ENCODE data around the gene NUBP2.

NUBP2 gene

DNA sequence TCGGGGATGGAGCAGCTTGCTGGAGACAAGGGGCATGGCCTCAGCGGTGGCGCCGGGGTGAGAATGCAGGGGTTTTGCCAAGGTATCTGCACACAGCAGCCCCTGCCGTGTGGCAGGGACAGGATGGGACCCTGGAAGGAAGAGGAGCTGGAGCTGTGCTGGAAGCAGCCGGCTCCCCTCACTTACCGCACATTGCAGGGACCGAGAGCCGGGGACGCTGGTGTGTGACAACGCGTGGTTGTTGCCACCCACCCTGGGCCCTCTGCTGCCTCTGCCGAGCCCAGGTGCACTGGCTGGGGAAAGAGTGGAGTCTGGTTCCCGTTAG, 3.0 kb downstream of the NUBP2 start:
- Histone ChIP-seq H3K4me3 (replicated peaks; ENCODE audit: low read depth, low read length) (no peak overlapping the region), H3K36me3 (ENCODE audit: control insufficient read depth, insufficient read depth, low read length) (peaks cover 13% of the 10 kb centered on the region), H3K27me3 (replicated peaks; ENCODE audit: control insufficient read depth, insufficient read depth, low read length) (no peaks in the 10 kb centered on the region)
- DNase-seq (ENCODE audit: extremely low read depth, insufficient read length): peak; percentile 6
- TF ChIP-seq, protein P1, sequence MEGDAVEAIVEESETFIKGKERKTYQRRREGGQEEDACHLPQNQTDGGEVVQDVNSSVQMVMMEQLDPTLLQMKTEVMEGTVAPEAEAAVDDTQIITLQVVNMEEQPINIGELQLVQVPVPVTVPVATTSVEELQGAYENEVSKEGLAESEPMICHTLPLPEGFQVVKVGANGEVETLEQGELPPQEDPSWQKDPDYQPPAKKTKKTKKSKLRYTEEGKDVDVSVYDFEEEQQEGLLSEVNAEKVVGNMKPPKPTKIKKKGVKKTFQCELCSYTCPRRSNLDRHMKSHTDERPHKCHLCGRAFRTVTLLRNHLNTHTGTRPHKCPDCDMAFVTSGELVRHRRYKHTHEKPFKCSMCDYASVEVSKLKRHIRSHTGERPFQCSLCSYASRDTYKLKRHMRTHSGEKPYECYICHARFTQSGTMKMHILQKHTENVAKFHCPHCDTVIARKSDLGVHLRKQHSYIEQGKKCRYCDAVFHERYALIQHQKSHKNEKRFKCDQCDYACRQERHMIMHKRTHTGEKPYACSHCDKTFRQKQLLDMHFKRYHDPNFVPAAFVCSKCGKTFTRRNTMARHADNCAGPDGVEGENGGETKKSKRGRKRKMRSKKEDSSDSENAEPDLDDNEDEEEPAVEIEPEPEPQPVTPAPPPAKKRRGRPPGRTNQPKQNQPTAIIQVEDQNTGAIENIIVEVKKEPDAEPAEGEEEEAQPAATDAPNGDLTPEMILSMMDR (IDR thresholded peaks at IDR 0.05; ENCODE audit: insufficient read depth, low read length, poor library complexity, severe bottlenecking): no peak

- Histone ChIP-seq H3K27me3 (replicated peaks; ENCODE audit: control insufficient read depth, insufficient read depth, low read length) (no peaks in the 10 kb centered on the region), H3K36me3 (ENCODE audit: control insufficient read depth, insufficient read depth, low read length) (peaks cover 13% of the 10 kb centered on the region), H3K4me3 (replicated peaks; ENCODE audit: low read depth, low read length) (no peak overlapping the region)
- DNase-seq (ENCODE audit: extremely low read depth, insufficient read length): peak; percentile 15
- TF ChIP-seq, protein P1 (IDR thresholded peaks at IDR 0.05; ENCODE audit: insufficient read depth, low read length, poor library complexity, severe bottlenecking): no peak
Observed at GRCh38 chr16:1786242-1787055, 3.7 kb downstream of the NUBP2 start.

DNA sequence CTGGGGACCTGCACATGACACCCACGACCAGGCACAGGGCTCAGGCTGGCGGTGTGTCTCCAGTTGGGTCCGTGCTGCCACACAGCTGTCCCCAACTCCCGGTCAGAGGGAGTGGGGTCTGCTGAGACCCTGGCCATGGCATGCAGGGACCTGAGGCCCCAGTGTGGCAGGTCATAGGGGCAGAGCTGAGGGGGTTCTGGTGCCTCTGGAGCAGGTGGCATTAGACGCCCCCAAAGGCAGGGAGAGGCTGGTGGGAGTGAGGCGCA, 4.2 kb downstream of the NUBP2 start:
- peaks cover 13% of the 10 kb centered on the region for H3K36me3 ChIP-seq (ENCODE audit: control insufficient read depth, insufficient read depth, low read length)
- no peak for DNase-seq (ENCODE audit: extremely low read depth, insufficient read length)
- TF ChIP-seq, protein P1 (IDR thresholded peaks at IDR 0.05; ENCODE audit: insufficient read depth, low read length, poor library complexity, severe bottlenecking): no peak

DNA sequence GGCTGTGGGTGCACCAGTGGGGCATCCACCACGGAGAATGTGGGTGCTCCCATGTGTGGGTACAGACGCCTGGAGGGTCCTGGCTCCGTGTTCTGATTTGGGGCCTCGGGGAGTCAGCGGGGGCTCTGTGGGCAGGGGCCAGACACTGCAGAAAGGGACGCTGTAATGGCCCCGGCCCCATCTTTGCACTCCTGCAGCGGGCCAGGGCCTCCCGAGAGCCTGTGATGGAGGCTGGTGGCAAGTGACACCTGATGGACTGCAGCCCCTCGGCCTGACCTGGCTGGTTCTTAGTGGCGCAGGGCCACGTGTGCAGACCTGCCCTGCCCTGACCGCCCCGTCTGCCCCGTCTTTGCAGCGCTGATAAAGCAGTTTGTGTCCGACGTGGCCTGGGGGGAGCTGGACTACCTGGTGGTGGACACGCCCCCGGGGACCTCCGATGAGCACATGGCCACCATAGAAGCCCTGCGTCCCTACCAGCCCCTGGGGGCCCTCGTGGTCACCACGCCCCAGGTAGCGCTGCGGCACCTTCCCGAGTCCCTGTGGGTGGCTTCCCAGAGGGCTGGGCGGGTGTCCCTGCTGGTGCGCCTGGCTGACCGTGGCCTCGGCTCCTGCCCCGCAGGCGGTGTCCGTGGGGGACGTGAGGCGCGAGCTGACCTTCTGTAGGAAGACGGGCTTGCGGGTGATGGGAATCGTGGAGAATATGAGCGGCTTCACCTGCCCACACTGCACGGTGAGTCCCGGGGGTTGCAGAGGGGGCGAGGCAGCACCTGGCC, 4.7 kb downstream of the NUBP2 start:
- TF ChIP-seq, protein P1 (IDR thresholded peaks at IDR 0.05; ENCODE audit: insufficient read depth, low read length, poor library complexity, severe bottlenecking): no peak
- H3K27me3 ChIP-seq (replicated peaks; ENCODE audit: control insufficient read depth, insufficient read depth, low read length): no peaks in the 10 kb centered on the region
- H3K36me3 ChIP-seq (ENCODE audit: control insufficient read depth, insufficient read depth, low read length): peaks cover 13% of the 10 kb centered on the region
- peak; percentile 9 for DNase-seq (ENCODE audit: extremely low read depth, insufficient read length)
- H3K4me3 ChIP-seq (replicated peaks; ENCODE audit: low read depth, low read length): no peak overlapping the region

More for the DNA sequence above, 4.2 kb downstream of the NUBP2 start:
- Histone ChIP-seq H3K27me3 (replicated peaks; ENCODE audit: control insufficient read depth, insufficient read depth, low read length) (no peaks in the 10 kb centered on the region), H3K4me3 (replicated peaks; ENCODE audit: low read depth, low read length) (no peak overlapping the region)

- Histone ChIP-seq H3K4me3 (replicated peaks; ENCODE audit: low read depth, low read length) (no peak overlapping the region), H3K36me3 (ENCODE audit: control insufficient read depth, insufficient read depth, low read length) (peaks cover 13% of the 10 kb centered on the region), H3K27me3 (replicated peaks; ENCODE audit: control insufficient read depth, insufficient read depth, low read length) (no peaks in the 10 kb centered on the region)
- DNase-seq (ENCODE audit: extremely low read depth, insufficient read length): peak; percentile 7
- TF ChIP-seq, protein P1 (IDR thresholded peaks at IDR 0.05; ENCODE audit: insufficient read depth, low read length, poor library complexity, severe bottlenecking): no peak
Observed at GRCh38 chr16:1788095-1788707, 5.4 kb downstream of the NUBP2 start.
